Left ventricle myocardium inferior (tissue), 1 donor: ENCODE data around the gene GRID1. TPM values are rescaled to one million over a fixed set of nuclear protein-coding genes. Genes with fewer than 3 reads are reported as not detected.

Source experiments
- DNase-seq: peaks from one replicate; pipeline ENCODE4 v3.0.0-alpha.2; 2020
- H3K27ac ChIP-seq: fragments of 200-600 bp; replicated peaks from 2 replicates; pipeline ENCODE4 v1.8.0; 2021
- H3K27me3 ChIP-seq: fragments of 200-600 bp; 2 replicates; pipeline ENCODE4 v1.8.0; 2021; ENCODE audit warnings: low read depth
- H3K36me3 ChIP-seq: fragments of 200-600 bp; 2 replicates; pipeline ENCODE4 v1.8.0; 2021
- H3K4me1 ChIP-seq: fragments of 200-600 bp; 2 replicates; pipeline ENCODE4 v1.8.0; 2021
- H3K4me3 ChIP-seq: fragments of 200-600 bp; 2 replicates; pipeline ENCODE4 v1.8.0; 2021; ENCODE audit warnings: mild to moderate bottlenecking, moderate library complexity
- H3K9me3 ChIP-seq: fragments of 200-600 bp; replicated peaks from 2 replicates; pipeline ENCODE4 v1.8.0; 2021
- intact Hi-C: fragments of 100-400 bp; cut with micrococcal nuclease; formaldehyde crosslinking; loops from one replicate; pipeline ENCODE4 v1.11.0; 2022
- total RNA-seq: library from RNA; stranded (reverse); fragmentation: NEBNext Ultra II Directional; extraction: Animal tissue kit (Norgen Biotek cat#: 25700); gene quantifications from one replicate; pipeline ENCODE4 v1.2.1, GENCODE V29; 2021
- TF ChIP-seq, protein P1 (sequence below): fragments of 200-600 bp; IDR thresholded peaks from 2 replicates; pipeline ENCODE4 v1.8.0; 2021; ENCODE audit warnings: antibody characterized with exemption, mild to moderate bottlenecking, borderline replicate concordance
- donor health status: DM: no; HTN: yes; CAD: no; lungs with severe emphysema.

The GRID1 gene
- total RNA-seq, 1 donor from 2014 or later = 1.6 TPM

DNA sequence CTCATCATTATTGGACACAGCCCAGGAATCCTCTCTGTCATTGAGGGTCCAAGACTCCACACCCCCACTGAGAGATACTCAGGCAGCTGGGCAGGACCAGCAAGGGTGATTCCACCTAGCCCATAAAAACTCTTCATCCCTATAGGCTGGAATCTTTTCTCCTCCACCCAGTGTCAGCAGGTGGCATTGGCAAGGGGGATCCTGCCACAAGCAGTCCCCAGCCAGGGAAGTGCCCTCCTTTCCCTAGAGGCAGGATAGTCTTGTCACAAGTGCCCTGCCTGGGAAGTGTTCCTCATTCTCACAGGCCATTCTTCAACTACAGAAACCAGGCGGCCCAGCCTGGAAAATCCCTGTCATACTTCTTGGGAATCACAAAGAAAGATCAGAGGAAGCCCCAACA, 533.6 kb downstream of the GRID1 start:
- intact Hi-C loops = no loop called here
- Histone ChIP-seq H3K4me3 (no peak overlapping the region), H3K27ac (no peak overlapping the region), H3K36me3 (no peaks in the 10 kb centered on the region), H3K27me3 (no peaks in the 10 kb centered on the region), H3K9me3 (peaks cover 57% of the 10 kb centered on the region), H3K4me1 (no peaks in the 10 kb centered on the region)
- no peak for DNase-seq
- TF ChIP-seq, protein P1, sequence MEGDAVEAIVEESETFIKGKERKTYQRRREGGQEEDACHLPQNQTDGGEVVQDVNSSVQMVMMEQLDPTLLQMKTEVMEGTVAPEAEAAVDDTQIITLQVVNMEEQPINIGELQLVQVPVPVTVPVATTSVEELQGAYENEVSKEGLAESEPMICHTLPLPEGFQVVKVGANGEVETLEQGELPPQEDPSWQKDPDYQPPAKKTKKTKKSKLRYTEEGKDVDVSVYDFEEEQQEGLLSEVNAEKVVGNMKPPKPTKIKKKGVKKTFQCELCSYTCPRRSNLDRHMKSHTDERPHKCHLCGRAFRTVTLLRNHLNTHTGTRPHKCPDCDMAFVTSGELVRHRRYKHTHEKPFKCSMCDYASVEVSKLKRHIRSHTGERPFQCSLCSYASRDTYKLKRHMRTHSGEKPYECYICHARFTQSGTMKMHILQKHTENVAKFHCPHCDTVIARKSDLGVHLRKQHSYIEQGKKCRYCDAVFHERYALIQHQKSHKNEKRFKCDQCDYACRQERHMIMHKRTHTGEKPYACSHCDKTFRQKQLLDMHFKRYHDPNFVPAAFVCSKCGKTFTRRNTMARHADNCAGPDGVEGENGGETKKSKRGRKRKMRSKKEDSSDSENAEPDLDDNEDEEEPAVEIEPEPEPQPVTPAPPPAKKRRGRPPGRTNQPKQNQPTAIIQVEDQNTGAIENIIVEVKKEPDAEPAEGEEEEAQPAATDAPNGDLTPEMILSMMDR = no peak

DNA sequence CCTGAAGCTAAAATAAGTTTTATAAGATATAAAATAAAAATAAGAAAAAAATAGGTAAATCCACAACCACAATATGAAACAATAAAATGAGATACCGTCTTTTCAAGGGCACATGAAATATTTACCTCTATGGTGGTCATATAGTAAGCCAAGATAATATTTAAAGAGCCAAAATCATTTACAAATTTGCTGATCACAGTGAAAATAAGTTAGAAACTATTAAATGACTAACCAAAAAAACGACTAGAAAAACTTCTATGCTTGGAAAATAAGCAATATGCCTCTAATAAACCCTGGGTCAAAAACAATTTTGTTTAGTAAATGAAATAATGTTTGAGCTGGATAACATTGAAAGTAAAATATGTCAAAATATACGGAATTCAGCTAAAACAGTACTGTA, 535.2 kb downstream of the GRID1 start:
- no peak for DNase-seq
- Histone ChIP-seq H3K36me3 (no peaks in the 10 kb centered on the region), H3K27ac (no peak overlapping the region), H3K4me1 (no peaks in the 10 kb centered on the region), H3K27me3 (no peaks in the 10 kb centered on the region), H3K9me3 (peaks cover 41% of the 10 kb centered on the region), H3K4me3 (no peak overlapping the region)
- intact Hi-C loops = no loop called here
- TF ChIP-seq, protein P1 = no peak

DNA sequence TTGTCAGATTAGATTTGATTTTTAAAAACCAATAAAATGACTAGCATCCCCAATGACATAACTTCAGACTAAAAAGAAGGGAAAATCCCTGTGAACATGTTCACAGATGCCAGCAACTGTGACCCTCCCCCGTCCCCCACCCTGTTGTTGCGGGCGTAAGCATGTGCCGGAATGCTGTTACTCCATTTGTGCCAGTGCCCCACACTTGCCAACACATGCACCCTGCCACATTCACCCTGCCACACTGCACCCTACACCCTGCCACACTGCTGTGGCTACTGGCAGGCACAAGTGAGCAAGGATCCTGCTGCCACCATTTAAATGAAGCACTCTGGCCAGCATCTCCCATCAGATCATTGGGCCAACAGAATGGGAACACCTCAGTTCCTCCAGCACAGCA, 540.2 kb downstream of the GRID1 start:
- Histone ChIP-seq H3K4me1 (no peaks in the 10 kb centered on the region), H3K27ac (no peak overlapping the region), H3K4me3 (no peak overlapping the region), H3K9me3 (peaks cover 14% of the 10 kb centered on the region), H3K36me3 (no peaks in the 10 kb centered on the region), H3K27me3 (no peaks in the 10 kb centered on the region)
- DNase-seq = no peak
- TF ChIP-seq, protein P1 = no peak
- intact Hi-C loops = no loop called here

DNA sequence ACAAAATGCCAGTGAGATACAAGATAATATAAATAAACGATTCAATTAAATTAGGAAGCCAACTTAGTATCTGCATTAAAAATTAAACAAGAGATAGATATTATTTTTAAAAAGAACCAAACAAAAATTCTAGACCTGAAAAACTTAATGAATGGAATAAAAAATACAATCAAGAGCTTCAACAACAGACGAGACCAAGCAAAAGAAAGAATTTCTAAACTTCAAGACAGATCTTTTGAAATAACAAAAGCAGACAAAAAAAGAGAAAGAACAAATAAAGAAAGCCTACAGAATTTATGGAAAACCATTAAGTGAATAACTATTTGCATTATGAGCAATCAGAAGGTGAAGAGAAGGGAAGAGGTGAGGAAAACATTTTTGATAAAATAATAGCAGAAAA, 555.2 kb downstream of the GRID1 start:
- peaks cover 62% of the 10 kb centered on the region for H3K9me3 ChIP-seq

DNA sequence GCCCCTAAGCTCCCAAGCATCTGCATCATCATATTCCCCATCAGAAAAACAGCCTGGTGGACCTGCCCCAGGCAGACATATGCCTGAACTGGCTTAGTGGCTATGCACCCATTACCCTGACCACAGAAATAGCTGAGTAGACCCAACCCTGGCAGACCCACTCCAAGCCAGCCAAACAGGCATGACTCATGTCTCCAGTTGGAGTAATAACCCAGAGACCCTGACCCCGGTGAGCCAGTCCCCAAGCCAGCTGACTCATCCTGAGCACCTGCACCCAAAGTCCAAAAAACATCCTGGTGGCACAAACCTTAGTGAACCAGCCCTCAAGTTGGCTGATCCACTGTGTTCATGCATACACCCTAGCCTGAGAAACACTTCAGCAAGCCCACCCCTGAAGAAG, 555.9 kb downstream of the GRID1 start:
- no peaks in the 10 kb centered on the region for H3K36me3 ChIP-seq
- intact Hi-C loops = no loop called here
- TF ChIP-seq, protein P1 = no peak
- no peak overlapping the region for H3K27ac ChIP-seq
- no peaks in the 10 kb centered on the region for H3K27me3 ChIP-seq
- no peaks in the 10 kb centered on the region for H3K4me1 ChIP-seq
- peaks cover 62% of the 10 kb centered on the region for H3K9me3 ChIP-seq
- no peak for DNase-seq
- no peak overlapping the region for H3K4me3 ChIP-seq

More for the DNA sequence above, 555.2 kb downstream of the GRID1 start:
- Histone ChIP-seq H3K27me3 (no peaks in the 10 kb centered on the region), H3K27ac (no peak overlapping the region), H3K4me3 (no peak overlapping the region), H3K4me1 (no peaks in the 10 kb centered on the region), H3K36me3 (no peaks in the 10 kb centered on the region)
- TF ChIP-seq, protein P1 = no peak
- intact Hi-C loops = no loop called here
- DNase-seq = no peak

DNA sequence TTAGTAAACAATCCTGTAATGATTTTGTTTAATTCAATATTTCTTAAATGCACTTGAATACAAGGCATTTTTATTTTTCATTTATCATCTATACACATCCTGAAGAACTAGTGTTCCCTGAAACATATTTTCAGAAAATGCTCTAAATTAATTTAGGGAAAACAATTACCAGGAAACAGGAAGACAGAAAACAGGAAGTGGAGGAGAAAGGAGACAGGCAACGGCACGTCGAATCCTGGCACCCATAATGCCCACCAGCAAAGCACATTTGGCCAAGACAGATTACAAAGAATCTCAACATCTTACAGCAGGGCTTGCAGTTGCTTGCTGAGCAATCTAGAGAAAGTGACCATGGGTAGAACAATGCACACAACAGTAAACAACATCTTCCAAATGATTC, 571.1 kb downstream of the GRID1 start:
- Histone ChIP-seq H3K27ac (no peak overlapping the region), H3K4me3 (no peak overlapping the region), H3K36me3 (no peaks in the 10 kb centered on the region), H3K4me1 (peaks cover 9% of the 10 kb centered on the region), H3K9me3 (no peaks in the 10 kb centered on the region), H3K27me3 (peaks cover 8% of the 10 kb centered on the region)
- intact Hi-C loops = no loop called here
- DNase-seq = no peak
- TF ChIP-seq, protein P1 = no peak
